Ascending aorta (tissue), 2 donors: ENCODE measurements around the gene ATP2B2. TPM values are rescaled to one million over a fixed set of nuclear protein-coding genes. Genes with fewer than 3 reads are reported as not detected.

Experiments used
- DNase-seq, 2 donors: peaks; one replicate each; pipeline ENCODE4 v3.0.0-alpha.2; 2019; ENCODE audit warnings: low spot score in 2 of 2
- H3K27ac ChIP-seq, 2 donors: fragments of 200-600 bp; sonication (generic); one replicate each; pipeline ENCODE4 v1.5.1; 2016 to 2017; ENCODE audit warnings: mild to moderate bottlenecking in 1 of 2
- H3K27me3 ChIP-seq: fragments of 200-600 bp; sonication (generic); one replicate; pipeline ENCODE4 v1.5.1; 2017
- H3K36me3 ChIP-seq, 2 donors: fragments of 200-600 bp; sonication (generic); one replicate each; pipeline ENCODE4 v1.5.1; 2016
- H3K4me1 ChIP-seq, 2 donors: fragments of 200-600 bp; sonication (generic); one replicate each; pipeline ENCODE4 v1.5.1; 2016 to 2017; ENCODE audit warnings: mild to moderate bottlenecking in 1 of 2
- H3K4me3 ChIP-seq, 2 donors: fragments of 200-600 bp; sonication (generic); one replicate each; pipeline ENCODE4 v1.5.1; 2016 to 2017; ENCODE audit warnings: mild to moderate bottlenecking in 1 of 2
- H3K9me3 ChIP-seq, 2 donors: fragments of 200-600 bp; sonication (generic); one replicate each; pipeline ENCODE4 v1.5.1; 2016
- intact Hi-C: fragments of 100-400 bp; cut with DNase I; formaldehyde crosslinking; loops from one replicate; pipeline ENCODE4 v1.15.1; 2023
- total RNA-seq: library from RNA; depleted of rRNA; stranded (reverse); fragments of >200 nt; gene quantifications from one replicate; pipeline ENCODE4 v1.1.0, GENCODE V29; 2016
- TF ChIP-seq, protein P1 (sequence below), 3 experiments: fragments of 200-600 bp in 2 of 3; fragments of 450-650 bp in 1 of 3; sonication (generic) in 2 of 3; IDR thresholded peaks; one replicate each; pipeline ENCODE4 v1.5.1; 2016 to 2019; ENCODE audit warnings: antibody characterized with exemption in 3 of 3, mild to moderate bottlenecking in 1 of 3, moderate library complexity in 1 of 3

Gene ATP2B2
- total RNA-seq, 1 donor from 2014 or later: not detected

DNA sequence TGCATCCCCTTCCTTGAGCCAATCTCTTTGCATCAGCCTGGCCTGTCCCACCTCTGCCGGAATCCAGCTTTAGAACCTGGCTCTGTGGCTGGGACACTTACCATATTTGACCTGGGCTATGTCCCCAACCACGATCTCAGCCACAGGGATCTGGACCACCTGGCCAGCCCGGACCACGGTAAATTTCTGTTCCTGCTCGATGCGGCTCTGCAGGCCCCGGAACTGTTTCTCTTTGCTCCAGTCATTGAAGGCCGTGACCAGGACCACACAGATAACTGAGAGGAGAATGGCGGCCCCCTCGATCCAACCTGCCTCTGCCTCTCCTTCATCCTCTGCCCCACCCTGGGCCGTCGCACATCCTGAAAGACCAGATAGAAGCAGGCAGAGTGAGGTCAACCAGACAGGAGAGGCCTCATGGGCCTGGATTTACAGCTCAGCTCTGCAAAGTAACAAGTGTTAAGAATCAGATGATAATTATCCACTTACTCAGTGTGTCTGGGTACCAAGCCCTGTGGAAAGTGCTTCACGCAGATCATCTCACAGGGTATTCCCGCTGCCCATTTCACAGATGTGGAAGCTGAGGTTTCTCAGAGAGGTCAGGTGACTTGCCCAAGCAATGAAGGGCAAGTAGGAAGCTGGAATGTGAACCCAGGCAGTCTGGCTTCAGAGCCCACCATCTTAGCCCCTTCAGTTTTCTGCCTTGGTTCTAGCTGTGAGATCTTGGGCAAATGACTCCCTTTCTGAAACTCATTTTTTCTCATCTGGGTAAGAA, 103.2 kb downstream of the ATP2B2 start:
- no peak overlapping the region for H3K4me3 ChIP-seq
- H3K27ac ChIP-seq: no peak overlapping the region
- H3K4me1 ChIP-seq: no peaks in the 10 kb centered on the region
- TF ChIP-seq, protein P1, sequence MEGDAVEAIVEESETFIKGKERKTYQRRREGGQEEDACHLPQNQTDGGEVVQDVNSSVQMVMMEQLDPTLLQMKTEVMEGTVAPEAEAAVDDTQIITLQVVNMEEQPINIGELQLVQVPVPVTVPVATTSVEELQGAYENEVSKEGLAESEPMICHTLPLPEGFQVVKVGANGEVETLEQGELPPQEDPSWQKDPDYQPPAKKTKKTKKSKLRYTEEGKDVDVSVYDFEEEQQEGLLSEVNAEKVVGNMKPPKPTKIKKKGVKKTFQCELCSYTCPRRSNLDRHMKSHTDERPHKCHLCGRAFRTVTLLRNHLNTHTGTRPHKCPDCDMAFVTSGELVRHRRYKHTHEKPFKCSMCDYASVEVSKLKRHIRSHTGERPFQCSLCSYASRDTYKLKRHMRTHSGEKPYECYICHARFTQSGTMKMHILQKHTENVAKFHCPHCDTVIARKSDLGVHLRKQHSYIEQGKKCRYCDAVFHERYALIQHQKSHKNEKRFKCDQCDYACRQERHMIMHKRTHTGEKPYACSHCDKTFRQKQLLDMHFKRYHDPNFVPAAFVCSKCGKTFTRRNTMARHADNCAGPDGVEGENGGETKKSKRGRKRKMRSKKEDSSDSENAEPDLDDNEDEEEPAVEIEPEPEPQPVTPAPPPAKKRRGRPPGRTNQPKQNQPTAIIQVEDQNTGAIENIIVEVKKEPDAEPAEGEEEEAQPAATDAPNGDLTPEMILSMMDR (IDR thresholded peaks at IDR 0.05): no peak
- intact Hi-C loops: no loop called here
- no peak for DNase-seq
- no peaks in the 10 kb centered on the region for H3K27me3 ChIP-seq
- H3K36me3 ChIP-seq: no peaks in the 10 kb centered on the region
- no peaks in the 10 kb centered on the region for H3K9me3 ChIP-seq

DNA sequence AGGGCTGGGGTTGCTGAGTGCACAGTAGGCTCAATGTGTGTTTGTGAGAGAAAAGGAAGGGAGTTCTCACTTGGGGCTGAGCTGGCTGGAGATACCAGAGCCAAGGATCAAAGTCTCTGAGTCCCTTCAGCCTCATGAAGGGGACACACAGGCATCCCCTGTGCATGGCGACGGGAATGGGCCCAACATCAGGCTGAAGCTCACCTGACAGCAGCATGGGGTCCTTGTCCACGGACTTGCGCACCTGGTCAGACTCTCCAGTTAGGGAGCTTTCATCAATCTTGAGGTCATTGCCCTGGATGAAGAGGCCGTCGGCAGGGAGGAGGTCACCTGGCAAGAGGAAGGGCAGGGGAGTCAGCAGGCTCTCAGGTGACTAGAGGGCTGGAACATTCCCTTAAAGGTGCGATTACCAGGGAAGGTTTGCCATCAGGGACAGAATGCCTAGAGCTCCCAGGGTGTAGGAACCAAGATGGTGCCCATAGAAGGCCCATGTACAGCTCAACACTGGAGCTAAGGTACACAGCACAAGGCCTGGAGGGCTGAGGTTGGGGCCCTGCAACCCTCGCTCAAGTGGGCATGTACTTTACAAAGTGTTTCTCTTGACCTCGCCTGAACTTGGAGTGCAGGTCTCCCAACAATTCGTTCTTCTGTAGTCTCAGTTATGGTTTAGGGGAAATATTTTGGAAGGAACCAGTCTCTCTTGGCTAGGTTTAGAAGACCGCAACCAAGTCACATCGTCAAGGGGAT, 104.5 kb downstream of the ATP2B2 start:
- H3K27ac ChIP-seq: no peak overlapping the region
- TF ChIP-seq, protein P1 (IDR thresholded peaks at IDR 0.05): no peak
- no peaks in the 10 kb centered on the region for H3K4me1 ChIP-seq
- no peak for DNase-seq
- no peaks in the 10 kb centered on the region for H3K27me3 ChIP-seq
- intact Hi-C loops: no loop called here
- no peaks in the 10 kb centered on the region for H3K36me3 ChIP-seq
- no peak overlapping the region for H3K4me3 ChIP-seq
- H3K9me3 ChIP-seq: no peaks in the 10 kb centered on the region

DNA sequence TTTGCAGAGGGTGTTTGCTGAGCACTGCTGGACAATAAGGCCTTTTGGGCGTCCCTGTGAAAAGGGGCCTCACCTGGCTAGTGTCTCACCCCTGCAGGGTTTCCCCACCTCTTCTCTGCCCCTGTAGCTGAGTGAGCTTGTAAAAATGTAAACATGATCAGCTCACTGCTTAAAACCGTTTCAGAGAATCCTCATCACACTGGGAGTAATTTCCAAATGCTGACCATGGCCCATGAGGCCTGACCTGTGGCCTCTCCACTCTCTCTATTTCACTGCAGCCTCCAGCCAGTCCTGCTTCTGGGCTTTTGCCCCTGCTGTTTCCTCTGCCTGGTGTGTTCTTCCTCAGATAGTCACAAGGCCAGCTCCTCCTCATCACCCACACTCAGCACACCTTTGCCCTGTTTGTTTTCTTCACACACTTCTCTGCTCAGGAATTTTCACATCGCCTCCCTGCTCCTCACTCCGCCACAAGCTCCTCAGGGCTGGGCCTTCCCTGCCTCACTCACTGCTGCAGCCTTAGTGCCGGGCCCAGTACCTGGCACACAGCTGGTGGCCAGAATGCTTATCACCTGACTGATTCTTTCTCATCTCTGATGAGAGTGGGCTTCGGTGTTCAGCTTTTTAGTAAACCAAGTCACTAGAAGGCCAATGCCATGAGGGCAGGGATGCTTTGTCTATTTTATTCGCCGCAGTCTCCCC, 105.2 kb downstream of the ATP2B2 start:
- Histone ChIP-seq H3K27me3 (no peaks in the 10 kb centered on the region), H3K36me3 (no peaks in the 10 kb centered on the region), H3K27ac (no peak overlapping the region), H3K9me3 (no peaks in the 10 kb centered on the region), H3K4me1 (no peaks in the 10 kb centered on the region), H3K4me3 (no peak overlapping the region)
- TF ChIP-seq, protein P1 (IDR thresholded peaks at IDR 0.05): no peak
- intact Hi-C loops: no loop called here
- DNase-seq: no peak

DNA sequence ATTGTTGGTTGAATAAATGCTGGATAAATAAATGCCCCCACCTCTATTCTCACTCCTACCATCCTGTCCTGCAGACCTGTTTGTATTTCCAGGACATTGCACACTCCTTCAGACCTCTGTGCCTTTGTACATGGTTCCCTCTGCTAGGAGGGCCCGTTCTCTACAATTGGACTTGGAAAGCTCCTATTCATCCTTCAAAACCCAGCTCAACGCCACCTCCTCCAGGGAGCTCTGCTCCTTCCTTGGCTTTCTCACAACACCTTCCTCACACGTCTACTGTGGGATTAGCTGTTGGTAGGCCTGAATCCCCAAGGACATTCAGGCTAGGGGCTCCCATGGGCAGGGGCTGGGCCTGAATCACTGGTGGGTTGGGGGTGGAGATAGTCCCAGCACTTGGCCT, 105.8 kb downstream of the ATP2B2 start:
- TF ChIP-seq, protein P1 (IDR thresholded peaks at IDR 0.05): no peak
- intact Hi-C loops: no loop called here
- DNase-seq: no peak
- Histone ChIP-seq H3K4me3 (no peak overlapping the region), H3K27ac (no peak overlapping the region), H3K9me3 (no peaks in the 10 kb centered on the region), H3K4me1 (no peaks in the 10 kb centered on the region), H3K27me3 (no peaks in the 10 kb centered on the region), H3K36me3 (no peaks in the 10 kb centered on the region)

DNA sequence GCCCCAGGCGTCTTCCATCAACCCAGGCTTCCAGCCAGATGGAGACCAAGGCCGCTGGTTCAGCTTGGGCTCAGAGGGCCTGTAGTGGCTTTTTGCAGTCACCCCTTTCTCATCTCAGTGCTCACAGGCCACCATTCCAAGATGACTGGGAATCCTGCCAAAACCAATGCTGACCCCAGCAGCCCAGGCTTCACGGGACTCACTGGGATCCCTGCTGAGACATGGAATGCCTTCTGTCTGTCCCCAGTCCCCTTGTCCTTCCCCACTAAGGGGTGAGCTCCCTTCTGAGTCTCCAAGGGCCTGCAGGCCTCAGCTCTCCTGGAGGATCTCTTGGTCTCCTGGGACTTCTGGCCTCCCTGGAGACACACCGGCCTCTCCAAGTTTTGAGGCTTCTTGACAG, 107.0 kb downstream of the ATP2B2 start:
- Histone ChIP-seq H3K9me3 (no peaks in the 10 kb centered on the region), H3K4me3 (no peak overlapping the region), H3K4me1 (no peaks in the 10 kb centered on the region), H3K36me3 (no peaks in the 10 kb centered on the region), H3K27ac (no peak overlapping the region), H3K27me3 (no peaks in the 10 kb centered on the region)
- DNase-seq: no peak
- TF ChIP-seq, protein P1 (IDR thresholded peaks at IDR 0.05): no peak
- intact Hi-C loops: no loop called here
